GM20000 (cell line): ENCODE measurements around the gene FAM20C.

Source experiments
- DNase-seq: peaks from one replicate; pipeline ENCODE4 v3.0.0; 2012; ENCODE audit warnings: low spot score
- CTCF ChIP-seq: IDR thresholded peaks from 2 replicates; pipeline ENCODE4 v1.5.1; 2012; ENCODE audit warnings: mild to moderate bottlenecking, control low read depth; ENCODE audit errors: extremely low read depth, missing control alignments

FAM20C gene

DNA sequence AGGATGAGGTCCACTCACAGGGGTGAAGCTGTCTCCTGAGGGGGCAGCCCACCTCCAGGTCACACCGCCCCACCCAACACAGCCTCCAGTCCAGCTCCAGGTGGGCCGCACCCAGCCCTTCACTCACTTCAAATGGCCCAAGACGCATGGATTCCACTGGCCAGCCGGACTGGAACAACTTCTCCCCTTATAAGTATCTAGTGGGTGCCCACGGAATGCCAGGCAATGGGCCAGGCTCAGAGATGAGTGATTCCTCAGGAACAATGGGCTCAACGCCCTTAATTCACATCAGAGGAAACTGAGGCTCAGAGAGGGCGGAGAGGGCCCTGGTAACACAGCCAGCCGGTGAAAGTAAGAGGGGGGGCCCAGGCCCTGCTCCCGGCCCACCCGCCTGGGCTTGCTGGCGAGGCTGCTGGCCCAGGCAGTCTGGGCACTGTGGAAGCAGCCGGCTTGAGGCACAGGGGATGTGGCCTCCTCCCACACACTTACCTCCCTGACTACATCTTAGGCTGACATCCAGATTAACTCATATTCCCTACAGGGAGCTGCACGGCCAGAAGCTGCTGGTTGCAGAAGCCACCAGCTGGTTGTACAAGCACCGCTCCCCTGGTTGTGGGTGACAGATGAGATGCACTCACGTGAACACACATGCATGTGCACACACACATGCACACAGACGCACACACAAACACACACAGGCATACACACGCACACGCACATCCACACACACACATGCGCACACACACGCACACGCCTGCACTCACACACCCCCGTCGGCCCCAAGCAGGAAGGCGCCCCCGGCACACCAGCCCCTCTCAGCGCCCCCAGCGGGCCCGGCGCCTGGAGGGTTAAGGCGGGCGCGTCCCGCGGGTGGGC is 1.0 kb upstream of the FAM20C start:
- TF ChIP-seq CTCF = no peak
- DNase-seq = no peak

DNA sequence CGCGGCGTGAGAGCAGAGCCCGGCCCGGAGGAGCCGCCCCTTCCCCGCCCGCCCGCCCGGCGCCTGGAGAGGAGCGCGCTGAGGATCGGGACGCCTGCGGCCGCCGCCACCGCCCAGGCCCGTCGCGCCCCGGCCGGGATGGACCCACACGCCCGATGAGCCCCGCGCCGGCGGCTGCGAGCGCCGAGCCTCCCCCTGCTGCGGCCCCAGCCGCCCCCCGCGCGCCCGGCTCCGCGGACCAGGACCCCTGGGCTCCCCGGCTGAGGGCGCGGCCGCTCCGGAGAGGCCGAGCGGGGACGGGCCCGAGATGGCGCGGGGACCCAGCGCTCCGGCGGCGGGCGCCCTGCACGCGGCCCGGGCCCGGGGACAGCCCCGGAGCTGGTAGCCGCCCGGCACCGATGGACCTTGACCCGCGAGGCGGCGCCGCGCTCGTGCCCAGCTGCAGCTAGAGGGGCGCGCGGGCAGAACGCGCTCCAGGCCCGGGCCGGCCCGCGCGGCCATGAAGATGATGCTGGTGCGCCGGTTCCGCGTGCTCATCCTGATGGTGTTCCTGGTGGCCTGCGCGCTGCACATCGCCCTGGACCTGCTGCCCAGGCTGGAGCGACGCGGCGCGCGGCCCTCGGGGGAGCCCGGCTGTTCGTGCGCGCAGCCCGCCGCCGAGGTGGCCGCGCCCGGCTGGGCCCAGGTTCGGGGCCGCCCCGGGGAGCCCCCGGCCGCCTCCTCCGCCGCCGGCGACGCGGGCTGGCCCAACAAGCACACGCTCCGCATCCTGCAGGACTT is 520 bp downstream of the FAM20C start:
- no peak for DNase-seq

DNA sequence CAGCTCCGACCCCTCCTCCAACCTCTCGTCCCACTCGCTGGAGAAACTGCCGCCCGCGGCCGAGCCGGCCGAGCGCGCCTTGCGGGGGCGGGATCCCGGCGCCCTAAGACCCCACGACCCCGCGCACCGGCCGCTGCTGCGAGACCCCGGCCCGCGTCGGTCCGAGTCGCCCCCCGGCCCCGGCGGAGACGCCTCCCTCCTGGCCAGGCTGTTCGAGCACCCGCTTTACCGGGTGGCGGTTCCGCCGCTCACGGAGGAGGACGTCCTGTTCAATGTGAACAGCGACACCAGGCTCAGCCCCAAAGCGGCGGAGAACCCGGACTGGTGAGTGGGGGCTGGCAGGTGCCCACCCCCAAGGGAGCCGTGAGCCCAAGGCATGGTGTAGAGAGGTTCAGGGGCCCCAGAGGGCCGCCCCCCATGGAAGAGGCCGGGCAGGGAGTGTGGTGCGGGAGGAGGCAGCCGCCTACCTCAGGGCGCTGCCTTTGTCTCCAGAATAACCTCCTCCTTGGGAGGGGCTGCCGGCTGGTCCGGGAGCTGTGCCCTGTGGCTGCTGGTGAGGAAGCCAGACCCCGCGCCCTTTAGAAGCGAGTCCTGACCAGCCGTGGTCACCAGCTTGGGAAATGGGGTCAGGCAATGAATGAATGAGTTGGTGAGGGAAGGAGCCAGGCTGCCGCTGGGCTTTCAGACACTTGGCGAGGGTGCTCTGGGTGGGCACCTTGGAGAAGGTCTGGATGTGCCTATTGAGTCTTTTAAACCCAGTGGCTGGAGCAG is 1.3 kb downstream of the FAM20C start:
- no peak for DNase-seq
- no peak for TF ChIP-seq CTCF

More for the DNA sequence above, 520 bp downstream of the FAM20C start:
- no peak for TF ChIP-seq CTCF

- TF ChIP-seq CTCF = no peak
These were observed 2.1 kb downstream of the FAM20C start for GRCh38 chr7:194252-195009.

DNA sequence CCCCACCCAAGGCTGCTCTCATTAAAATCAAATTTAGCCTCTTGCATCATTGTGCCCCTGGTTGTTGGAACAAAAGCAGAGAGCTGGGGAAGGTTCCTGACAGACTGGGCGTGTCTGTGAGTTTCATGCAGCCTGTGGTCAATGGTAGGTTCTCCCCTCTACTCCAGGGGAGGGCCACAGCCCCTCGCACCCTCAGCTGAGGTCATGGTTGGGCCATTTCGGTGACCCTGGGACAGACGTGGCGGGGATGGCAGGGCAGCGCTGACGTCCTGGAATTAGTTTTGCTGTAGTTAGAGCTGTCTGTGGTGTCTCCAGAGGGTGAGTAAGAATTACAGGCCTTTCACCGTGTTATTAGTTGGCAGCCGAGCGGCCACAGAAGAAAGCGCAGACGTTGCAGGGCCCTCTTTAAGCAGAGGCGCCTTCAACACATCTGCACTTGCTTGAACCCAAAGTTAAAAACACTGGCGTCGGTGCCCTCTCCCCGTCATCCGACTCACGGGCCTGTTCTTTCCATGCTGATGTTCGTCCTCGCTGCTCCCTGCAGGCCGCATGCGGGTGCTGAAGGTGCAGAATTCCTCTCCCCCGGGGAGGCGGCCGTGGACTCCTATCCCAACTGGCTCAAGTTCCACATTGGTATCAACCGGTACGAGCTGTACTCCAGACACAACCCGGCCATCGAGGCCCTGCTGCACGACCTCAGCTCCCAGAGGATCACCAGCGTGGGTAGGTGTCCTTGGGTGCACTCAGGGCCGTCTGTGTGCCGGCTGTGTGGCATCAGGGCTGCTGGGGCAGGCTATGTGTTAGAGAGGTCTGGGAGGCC is 2.8 kb downstream of the FAM20C start:
- DNase-seq = no peak
- TF ChIP-seq CTCF = no peak

More at GRCh38 chr7:194252-195009, 2.1 kb downstream of the FAM20C start:
- DNase-seq = no peak

DNA sequence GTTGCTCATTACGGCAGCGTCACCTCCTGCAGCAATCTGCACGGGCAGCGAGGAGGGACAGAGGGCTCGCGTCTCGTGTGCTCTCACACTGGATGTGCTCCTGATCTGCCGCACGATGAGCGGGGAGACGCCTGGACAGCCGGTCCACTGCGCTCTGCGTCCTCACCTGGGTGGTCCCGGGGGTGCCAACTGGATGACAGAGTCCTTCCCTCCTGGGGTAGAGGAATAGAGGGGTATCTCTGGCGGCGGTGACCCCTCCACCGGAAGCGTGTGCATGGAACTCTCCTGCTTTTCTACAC is 3.4 kb downstream of the FAM20C start:
- DNase-seq = no peak
- TF ChIP-seq CTCF = no peak
